Measurements from ENCODE around the gene ZNF260. TPM values are rescaled to one million over a fixed set of nuclear protein-coding genes. Genes with fewer than 3 reads are reported as not detected.

The ZNF260 gene
- total and polyA plus RNA-seq, 2 of the 13 experiments (the other 11 are each of a cell fraction or from before 2014, with no cell fraction given) = 2.8 to 10.5 TPM

DNA sequence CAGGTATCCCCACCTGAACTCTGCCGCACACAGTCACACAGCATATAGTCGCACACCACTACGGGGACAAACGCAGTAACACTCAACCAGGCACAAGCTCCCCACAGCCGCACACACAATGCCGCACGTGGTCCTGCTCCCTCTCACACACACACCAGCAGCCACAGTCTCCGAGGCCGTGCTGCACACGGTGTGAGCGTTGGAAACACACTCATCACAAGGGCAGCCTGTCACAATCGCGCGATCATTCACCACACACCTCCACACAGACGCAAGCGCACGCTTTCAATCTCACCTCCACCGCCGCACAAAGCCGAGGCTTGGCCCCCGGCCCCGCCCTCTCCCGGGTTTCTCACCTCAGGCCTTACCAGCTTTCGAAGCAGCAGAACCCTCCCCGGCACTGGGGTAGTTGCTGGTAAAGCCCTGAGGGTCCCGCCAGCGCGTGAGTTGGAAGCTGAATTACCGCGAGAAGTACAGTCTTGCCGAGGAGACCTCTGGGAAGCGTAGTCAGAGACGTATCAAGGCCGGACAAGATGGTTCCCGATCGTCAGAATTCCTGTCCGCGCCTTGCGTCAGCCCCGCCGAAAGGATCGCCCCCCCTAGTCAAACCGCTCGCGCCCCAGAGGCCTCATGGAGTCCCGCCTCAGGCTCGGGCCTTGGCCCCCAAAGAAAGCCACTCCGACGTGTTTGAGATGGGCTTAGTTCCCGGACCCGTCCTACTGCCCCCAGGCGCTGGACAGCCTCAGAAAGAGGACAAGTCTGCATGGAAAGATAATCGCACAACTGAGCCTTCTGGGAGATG, 38.8 kb downstream of the ZNF260 start, which contains the start of gene ZNF566 (continued):
- peak; percentile 44; the same call in 1 of the 2 replicates for TF ChIP-seq ZNF768 (CRISPR knock-in tag; IDR thresholded peaks at IDR 0.05)
- TF ChIP-seq, protein P1, sequence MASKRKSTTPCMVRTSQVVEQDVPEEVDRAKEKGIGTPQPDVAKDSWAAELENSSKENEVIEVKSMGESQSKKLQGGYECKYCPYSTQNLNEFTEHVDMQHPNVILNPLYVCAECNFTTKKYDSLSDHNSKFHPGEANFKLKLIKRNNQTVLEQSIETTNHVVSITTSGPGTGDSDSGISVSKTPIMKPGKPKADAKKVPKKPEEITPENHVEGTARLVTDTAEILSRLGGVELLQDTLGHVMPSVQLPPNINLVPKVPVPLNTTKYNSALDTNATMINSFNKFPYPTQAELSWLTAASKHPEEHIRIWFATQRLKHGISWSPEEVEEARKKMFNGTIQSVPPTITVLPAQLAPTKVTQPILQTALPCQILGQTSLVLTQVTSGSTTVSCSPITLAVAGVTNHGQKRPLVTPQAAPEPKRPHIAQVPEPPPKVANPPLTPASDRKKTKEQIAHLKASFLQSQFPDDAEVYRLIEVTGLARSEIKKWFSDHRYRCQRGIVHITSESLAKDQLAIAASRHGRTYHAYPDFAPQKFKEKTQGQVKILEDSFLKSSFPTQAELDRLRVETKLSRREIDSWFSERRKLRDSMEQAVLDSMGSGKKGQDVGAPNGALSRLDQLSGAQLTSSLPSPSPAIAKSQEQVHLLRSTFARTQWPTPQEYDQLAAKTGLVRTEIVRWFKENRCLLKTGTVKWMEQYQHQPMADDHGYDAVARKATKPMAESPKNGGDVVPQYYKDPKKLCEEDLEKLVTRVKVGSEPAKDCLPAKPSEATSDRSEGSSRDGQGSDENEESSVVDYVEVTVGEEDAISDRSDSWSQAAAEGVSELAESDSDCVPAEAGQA (IDR thresholded peaks at IDR 0.05; ENCODE audit: low read depth) = peak; percentile 68; the same call in 1 of the 2 replicates
- TF ChIP-seq, protein P1 (CRISPR knock-in tag; IDR thresholded peaks at IDR 0.05; ENCODE audit: borderline replicate concordance) = no peak
- peak; percentile 83 for TF ChIP-seq GZF1 (CRISPR knock-in tag; IDR thresholded peaks at IDR 0.05)
- peak; percentile 31; the same call in 1 of the 2 replicates for TF ChIP-seq FOSL2 (CRISPR knock-in tag; IDR thresholded peaks at IDR 0.05)
- TF ChIP-seq, protein P2, sequence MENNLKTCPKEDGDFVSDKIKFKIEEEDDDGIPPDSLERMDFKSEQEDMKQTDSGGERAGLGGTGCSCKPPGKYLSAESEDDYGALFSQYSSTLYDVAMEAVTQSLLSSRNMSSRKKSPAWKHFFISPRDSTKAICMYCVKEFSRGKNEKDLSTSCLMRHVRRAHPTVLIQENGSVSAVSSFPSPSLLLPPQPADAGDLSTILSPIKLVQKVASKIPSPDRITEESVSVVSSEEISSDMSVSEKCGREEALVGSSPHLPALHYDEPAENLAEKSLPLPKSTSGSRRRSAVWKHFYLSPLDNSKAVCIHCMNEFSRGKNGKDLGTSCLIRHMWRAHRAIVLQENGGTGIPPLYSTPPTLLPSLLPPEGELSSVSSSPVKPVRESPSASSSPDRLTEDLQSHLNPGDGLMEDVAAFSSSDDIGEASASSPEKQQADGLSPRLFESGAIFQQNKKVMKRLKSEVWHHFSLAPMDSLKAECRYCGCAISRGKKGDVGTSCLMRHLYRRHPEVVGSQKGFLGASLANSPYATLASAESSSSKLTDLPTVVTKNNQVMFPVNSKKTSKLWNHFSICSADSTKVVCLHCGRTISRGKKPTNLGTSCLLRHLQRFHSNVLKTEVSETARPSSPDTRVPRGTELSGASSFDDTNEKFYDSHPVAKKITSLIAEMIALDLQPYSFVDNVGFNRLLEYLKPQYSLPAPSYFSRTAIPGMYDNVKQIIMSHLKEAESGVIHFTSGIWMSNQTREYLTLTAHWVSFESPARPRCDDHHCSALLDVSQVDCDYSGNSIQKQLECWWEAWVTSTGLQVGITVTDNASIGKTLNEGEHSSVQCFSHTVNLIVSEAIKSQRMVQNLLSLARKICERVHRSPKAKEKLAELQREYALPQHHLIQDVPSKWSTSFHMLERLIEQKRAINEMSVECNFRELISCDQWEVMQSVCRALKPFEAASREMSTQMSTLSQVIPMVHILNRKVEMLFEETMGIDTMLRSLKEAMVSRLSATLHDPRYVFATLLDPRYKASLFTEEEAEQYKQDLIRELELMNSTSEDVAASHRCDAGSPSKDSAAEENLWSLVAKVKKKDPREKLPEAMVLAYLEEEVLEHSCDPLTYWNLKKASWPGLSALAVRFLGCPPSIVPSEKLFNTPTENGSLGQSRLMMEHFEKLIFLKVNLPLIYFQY (CRISPR knock-in tag; IDR thresholded peaks at IDR 0.05; ENCODE audit: borderline replicate concordance) = 0 out of 2 replicates have a peak, but pooled peaks have one; percentile 19
- no peak for TF ChIP-seq IKZF1 (IDR thresholded peaks at IDR 0.05)
- TF ChIP-seq ZMYM3 (CRISPR knock-in tag; IDR thresholded peaks at IDR 0.05) = 0 out of 2 replicates have a peak, but pooled peaks have one; percentile 9
- peak; percentile 52; the same call in 1 of the 2 replicates for TF ChIP-seq RFXANK (CRISPR knock-in tag; IDR thresholded peaks at IDR 0.05)
- no peak for TF ChIP-seq IRX3 (CRISPR knock-in tag; IDR thresholded peaks at IDR 0.05; ENCODE audit: borderline replicate concordance, low read depth)
- no peak for TF ChIP-seq LCORL (IDR thresholded peaks at IDR 0.05)
- TF ChIP-seq LCORL (CRISPR knock-in tag; IDR thresholded peaks at IDR 0.05) = peak; percentile 56
- peak; percentile 87 for TF ChIP-seq ZNF883 (CRISPR knock-in tag; IDR thresholded peaks at IDR 0.05; ENCODE audit: not compliant biosample characterization)
- TF ChIP-seq, protein P3, sequence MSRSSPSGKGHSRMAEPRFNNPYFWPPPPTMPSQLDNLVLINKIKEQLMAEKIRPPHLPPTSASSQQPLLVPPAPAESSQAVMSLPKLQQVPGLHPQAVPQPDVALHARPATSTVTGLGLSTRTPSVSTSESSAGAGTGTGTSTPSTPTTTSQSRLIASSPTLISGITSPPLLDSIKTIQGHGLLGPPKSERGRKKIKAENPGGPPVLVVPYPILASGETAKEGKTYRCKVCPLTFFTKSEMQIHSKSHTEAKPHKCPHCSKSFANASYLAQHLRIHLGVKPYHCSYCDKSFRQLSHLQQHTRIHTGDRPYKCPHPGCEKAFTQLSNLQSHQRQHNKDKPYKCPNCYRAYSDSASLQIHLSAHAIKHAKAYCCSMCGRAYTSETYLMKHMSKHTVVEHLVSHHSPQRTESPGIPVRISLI (CRISPR knock-in tag; IDR thresholded peaks at IDR 0.05; ENCODE audit: borderline replicate concordance) = no peak
- TF ChIP-seq, protein P4, sequence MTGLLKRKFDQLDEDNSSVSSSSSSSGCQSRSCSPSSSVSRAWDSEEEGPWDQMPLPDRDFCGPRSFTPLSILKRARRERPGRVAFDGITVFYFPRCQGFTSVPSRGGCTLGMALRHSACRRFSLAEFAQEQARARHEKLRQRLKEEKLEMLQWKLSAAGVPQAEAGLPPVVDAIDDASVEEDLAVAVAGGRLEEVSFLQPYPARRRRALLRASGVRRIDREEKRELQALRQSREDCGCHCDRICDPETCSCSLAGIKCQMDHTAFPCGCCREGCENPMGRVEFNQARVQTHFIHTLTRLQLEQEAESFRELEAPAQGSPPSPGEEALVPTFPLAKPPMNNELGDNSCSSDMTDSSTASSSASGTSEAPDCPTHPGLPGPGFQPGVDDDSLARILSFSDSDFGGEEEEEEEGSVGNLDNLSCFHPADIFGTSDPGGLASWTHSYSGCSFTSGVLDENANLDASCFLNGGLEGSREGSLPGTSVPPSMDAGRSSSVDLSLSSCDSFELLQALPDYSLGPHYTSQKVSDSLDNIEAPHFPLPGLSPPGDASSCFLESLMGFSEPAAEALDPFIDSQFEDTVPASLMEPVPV (CRISPR knock-in tag; IDR thresholded peaks at IDR 0.05) = peak; percentile 36; the same call in 1 of the 2 replicates
- TF ChIP-seq ZNF3 (CRISPR knock-in tag; IDR thresholded peaks at IDR 0.05) = no peak
- no peak for TF ChIP-seq RFX5 (IDR thresholded peaks at IDR 0.05; ENCODE audit: low read depth, low read length)

Data from HepG2 (cell line).